Measurements from ENCODE around the gene MORF4L2. TPM values are rescaled to one million over a fixed set of nuclear protein-coding genes. Genes with fewer than 3 reads are reported as not detected.

Gene MORF4L2
- total and polyA plus RNA-seq, 2 experiments from 2014 or later: 311 to 315 TPM

DNA sequence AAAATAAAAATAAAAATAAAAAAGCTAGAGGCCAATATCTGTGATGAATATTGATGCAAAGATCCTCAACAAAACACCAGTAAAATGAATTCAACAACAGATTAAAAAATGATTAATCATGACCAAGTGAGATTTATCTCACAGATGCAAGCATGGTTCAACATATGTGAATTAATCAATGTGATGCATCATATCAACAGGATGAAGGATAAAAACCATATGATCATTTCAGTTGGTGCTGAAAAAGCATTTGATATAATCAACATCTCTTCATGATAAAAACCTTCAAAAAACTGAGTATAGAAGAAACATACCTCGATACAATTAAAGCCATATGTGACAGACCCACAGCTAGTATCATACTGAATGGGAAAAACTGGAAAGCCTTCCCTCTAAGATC lies 38.9 kb downstream of the MORF4L2 start:
- Histone ChIP-seq H3K27ac (ENCODE audit: low read depth) (no peak overlapping the region), H3K4me2 (no peak overlapping the region), H3K4me3 (no peak overlapping the region), H3K36me3 (ENCODE audit: insufficient read depth) (no peaks in the 10 kb centered on the region), H3F3A (replicated peaks; ENCODE audit: low read depth) (no peaks in the 10 kb centered on the region), H2AFZ (no peak overlapping the region), H3K4me1 (ENCODE audit: insufficient read depth) (no peaks in the 10 kb centered on the region), H3K9me2 (ENCODE audit: insufficient read depth) (no peaks in the 10 kb centered on the region), H4K20me1 (replicated peaks; ENCODE audit: insufficient read depth) (no peaks in the 10 kb centered on the region), H3K79me2 (replicated peaks; ENCODE audit: insufficient read depth) (no peaks in the 10 kb centered on the region), H3K27me3 (ENCODE audit: insufficient read depth) (no peaks in the 10 kb centered on the region)
- Mint-ChIP-seq H3K27me3 (ENCODE audit: insufficient read depth, low read depth, poor library complexity) (peaks cover under 1% of the 10 kb centered on the region), H3K4me3 (no peak overlapping the region), H3K36me3 (ENCODE audit: low read depth) (no peaks in the 10 kb centered on the region), H3K9me3 (no peaks in the 10 kb centered on the region; the same call in 2 of the 3 replicates), H3K27ac (no peak overlapping the region), H3K4me1 (no peaks in the 10 kb centered on the region)
- TF ChIP-seq EZH2phosphoT487 (IDR thresholded peaks at IDR 0.05; ENCODE audit: unreplicated experiment): no peak
- TF ChIP-seq STAT1 (IDR thresholded peaks at IDR 0.05; ENCODE audit: unreplicated experiment): no peak
- TF ChIP-seq ZNF114 (CRISPR knock-in tag; IDR thresholded peaks at IDR 0.05): no peak
- no peak for TF ChIP-seq EZH2 (IDR thresholded peaks at IDR 0.05; ENCODE audit: low read depth, unreplicated experiment)
- TF ChIP-seq, protein P1, sequence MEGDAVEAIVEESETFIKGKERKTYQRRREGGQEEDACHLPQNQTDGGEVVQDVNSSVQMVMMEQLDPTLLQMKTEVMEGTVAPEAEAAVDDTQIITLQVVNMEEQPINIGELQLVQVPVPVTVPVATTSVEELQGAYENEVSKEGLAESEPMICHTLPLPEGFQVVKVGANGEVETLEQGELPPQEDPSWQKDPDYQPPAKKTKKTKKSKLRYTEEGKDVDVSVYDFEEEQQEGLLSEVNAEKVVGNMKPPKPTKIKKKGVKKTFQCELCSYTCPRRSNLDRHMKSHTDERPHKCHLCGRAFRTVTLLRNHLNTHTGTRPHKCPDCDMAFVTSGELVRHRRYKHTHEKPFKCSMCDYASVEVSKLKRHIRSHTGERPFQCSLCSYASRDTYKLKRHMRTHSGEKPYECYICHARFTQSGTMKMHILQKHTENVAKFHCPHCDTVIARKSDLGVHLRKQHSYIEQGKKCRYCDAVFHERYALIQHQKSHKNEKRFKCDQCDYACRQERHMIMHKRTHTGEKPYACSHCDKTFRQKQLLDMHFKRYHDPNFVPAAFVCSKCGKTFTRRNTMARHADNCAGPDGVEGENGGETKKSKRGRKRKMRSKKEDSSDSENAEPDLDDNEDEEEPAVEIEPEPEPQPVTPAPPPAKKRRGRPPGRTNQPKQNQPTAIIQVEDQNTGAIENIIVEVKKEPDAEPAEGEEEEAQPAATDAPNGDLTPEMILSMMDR (conservative IDR thresholded peaks at IDR 0.05; ENCODE audit: low read depth in 2 of 2): no peak
- DNase-seq (ENCODE audit: low spot score) (no peak), ATAC-seq (no peak)

DNA sequence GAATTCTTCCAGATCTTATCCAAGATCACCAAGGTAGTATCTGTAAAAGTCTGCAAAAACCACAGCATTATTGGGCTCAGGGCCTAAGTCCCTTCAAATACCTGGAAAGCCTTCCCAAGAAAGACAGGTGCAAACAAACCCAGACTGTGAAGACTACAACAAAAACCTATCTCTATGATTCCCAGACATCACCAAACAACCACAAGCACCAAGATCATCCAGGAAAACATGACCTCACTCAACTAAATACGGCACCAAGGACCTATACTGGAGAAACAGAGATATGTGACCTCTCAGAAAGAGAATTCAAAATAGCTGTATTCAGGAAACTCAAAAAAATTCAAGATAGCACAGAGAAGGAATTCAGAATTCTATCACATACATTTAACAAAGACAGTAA lies 42.4 kb downstream of the MORF4L2 start:
- Mint-ChIP-seq H3K27me3 (ENCODE audit: insufficient read depth, low read depth, poor library complexity) (no peaks in the 10 kb centered on the region), H3K4me1 (no peaks in the 10 kb centered on the region; the same call in 2 of the 3 replicates), H3K4me3 (no peak overlapping the region), H3K36me3 (ENCODE audit: low read depth) (no peaks in the 10 kb centered on the region), H3K9me3 (no peaks in the 10 kb centered on the region; the same call in 2 of the 3 replicates), H3K27ac (no peak overlapping the region)
- no peak for ATAC-seq
- Histone ChIP-seq H3K9me2 (ENCODE audit: insufficient read depth) (no peaks in the 10 kb centered on the region), H3K4me3 (no peak overlapping the region), H3K27me3 (ENCODE audit: insufficient read depth) (no peaks in the 10 kb centered on the region), H2AFZ (no peak overlapping the region), H3K4me2 (no peak overlapping the region), H3K79me2 (replicated peaks; ENCODE audit: insufficient read depth) (no peaks in the 10 kb centered on the region), H3K36me3 (ENCODE audit: insufficient read depth) (no peaks in the 10 kb centered on the region), H3K4me1 (ENCODE audit: insufficient read depth) (no peaks in the 10 kb centered on the region; the same call in 1 of the 2 replicates), H3K27ac (ENCODE audit: low read depth) (no peak overlapping the region), H4K20me1 (replicated peaks; ENCODE audit: insufficient read depth) (no peaks in the 10 kb centered on the region), H3F3A (replicated peaks; ENCODE audit: low read depth) (no peaks in the 10 kb centered on the region)
- no peak for DNase-seq (ENCODE audit: low spot score)
- TF ChIP-seq, protein P2, sequence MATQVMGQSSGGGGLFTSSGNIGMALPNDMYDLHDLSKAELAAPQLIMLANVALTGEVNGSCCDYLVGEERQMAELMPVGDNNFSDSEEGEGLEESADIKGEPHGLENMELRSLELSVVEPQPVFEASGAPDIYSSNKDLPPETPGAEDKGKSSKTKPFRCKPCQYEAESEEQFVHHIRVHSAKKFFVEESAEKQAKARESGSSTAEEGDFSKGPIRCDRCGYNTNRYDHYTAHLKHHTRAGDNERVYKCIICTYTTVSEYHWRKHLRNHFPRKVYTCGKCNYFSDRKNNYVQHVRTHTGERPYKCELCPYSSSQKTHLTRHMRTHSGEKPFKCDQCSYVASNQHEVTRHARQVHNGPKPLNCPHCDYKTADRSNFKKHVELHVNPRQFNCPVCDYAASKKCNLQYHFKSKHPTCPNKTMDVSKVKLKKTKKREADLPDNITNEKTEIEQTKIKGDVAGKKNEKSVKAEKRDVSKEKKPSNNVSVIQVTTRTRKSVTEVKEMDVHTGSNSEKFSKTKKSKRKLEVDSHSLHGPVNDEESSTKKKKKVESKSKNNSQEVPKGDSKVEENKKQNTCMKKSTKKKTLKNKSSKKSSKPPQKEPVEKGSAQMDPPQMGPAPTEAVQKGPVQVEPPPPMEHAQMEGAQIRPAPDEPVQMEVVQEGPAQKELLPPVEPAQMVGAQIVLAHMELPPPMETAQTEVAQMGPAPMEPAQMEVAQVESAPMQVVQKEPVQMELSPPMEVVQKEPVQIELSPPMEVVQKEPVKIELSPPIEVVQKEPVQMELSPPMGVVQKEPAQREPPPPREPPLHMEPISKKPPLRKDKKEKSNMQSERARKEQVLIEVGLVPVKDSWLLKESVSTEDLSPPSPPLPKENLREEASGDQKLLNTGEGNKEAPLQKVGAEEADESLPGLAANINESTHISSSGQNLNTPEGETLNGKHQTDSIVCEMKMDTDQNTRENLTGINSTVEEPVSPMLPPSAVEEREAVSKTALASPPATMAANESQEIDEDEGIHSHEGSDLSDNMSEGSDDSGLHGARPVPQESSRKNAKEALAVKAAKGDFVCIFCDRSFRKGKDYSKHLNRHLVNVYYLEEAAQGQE (IDR thresholded peaks at IDR 0.05; ENCODE audit: unreplicated experiment): no peak
- no peak for TF ChIP-seq NANOG (IDR thresholded peaks at IDR 0.05; ENCODE audit: borderline replicate concordance)
- TF ChIP-seq CREB1 (CRISPR knock-in tag; IDR thresholded peaks at IDR 0.05; ENCODE audit: low read depth): no peak
- TF ChIP-seq, protein P3, sequence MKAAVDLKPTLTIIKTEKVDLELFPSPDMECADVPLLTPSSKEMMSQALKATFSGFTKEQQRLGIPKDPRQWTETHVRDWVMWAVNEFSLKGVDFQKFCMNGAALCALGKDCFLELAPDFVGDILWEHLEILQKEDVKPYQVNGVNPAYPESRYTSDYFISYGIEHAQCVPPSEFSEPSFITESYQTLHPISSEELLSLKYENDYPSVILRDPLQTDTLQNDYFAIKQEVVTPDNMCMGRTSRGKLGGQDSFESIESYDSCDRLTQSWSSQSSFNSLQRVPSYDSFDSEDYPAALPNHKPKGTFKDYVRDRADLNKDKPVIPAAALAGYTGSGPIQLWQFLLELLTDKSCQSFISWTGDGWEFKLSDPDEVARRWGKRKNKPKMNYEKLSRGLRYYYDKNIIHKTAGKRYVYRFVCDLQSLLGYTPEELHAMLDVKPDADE (IDR thresholded peaks at IDR 0.05): no peak
- TF ChIP-seq POLR2AphosphoS5 (IDR thresholded peaks at IDR 0.05; ENCODE audit: low read depth): no peak

Measured in GM23338 (cell line).